ENCODE results near the gene TLK1. TPM values are rescaled to one million over a fixed set of nuclear protein-coding genes. Genes with fewer than 3 reads are reported as not detected.

Gene TLK1
- total RNA-seq, 2 donors from 2014 or later = 85.4 to 85.8 TPM

DNA sequence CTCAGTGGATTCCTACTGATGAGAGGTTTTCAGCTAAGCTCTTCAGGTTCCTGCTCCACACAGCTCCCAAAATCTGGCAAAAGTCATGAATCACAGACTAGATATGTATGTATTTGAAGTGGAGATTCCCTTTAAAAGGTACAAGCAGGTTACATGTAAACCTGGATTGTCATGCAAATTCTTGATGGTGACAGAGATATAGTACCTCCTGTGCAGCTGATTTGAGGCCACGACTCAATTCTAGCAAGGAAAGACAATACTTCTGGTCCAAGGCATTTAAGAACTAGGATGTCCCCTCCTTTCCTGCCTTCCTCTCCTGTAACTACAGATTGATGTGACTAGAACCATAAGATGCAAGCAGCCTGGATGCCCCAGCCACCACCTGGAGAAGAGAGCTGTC, 176.6 kb downstream of the TLK1 start:
- Histone ChIP-seq H3K4me1 (ENCODE audit: control insufficient read depth, insufficient read depth, low read length) (peaks cover 2% of the 10 kb centered on the region), H3K9ac (ENCODE audit: extremely low read depth, low read length, poor library complexity, severe bottlenecking) (no peak overlapping the region), H3K36me3 (ENCODE audit: control insufficient read depth, insufficient read depth, low read length) (peaks cover 31% of the 10 kb centered on the region), H3K27me3 (ENCODE audit: control insufficient read depth, insufficient read depth, low read length, poor library complexity, severe bottlenecking) (no peaks in the 10 kb centered on the region), H3K9me3 (ENCODE audit: control insufficient read depth, low read length) (peaks cover 7% of the 10 kb centered on the region), H3K27ac (ENCODE audit: low read depth, low read length) (no peak overlapping the region), H3K4me3 (ENCODE audit: low read length) (peak overlapping the region; percentile 35)
- Mint-ChIP-seq H3K4me1 (peaks cover 41% of the 10 kb centered on the region), H3K36me3 (ENCODE audit: low read depth) (peaks cover 46% of the 10 kb centered on the region), H3K4me3 (no peak overlapping the region), H3K27ac (peak overlapping the region; percentile 79), H3K27me3 (ENCODE audit: insufficient read depth) (no peaks in the 10 kb centered on the region), H3K9me3 (peaks cover 23% of the 10 kb centered on the region)
- 45% methylated on average over 1 of the region's 1 CpG for WGBS, 2 experiments (ENCODE audit: insufficient coverage in 1 of 2, insufficient read length in 1 of 2)
- DNase-seq = no peak
- TF ChIP-seq, protein P1, sequence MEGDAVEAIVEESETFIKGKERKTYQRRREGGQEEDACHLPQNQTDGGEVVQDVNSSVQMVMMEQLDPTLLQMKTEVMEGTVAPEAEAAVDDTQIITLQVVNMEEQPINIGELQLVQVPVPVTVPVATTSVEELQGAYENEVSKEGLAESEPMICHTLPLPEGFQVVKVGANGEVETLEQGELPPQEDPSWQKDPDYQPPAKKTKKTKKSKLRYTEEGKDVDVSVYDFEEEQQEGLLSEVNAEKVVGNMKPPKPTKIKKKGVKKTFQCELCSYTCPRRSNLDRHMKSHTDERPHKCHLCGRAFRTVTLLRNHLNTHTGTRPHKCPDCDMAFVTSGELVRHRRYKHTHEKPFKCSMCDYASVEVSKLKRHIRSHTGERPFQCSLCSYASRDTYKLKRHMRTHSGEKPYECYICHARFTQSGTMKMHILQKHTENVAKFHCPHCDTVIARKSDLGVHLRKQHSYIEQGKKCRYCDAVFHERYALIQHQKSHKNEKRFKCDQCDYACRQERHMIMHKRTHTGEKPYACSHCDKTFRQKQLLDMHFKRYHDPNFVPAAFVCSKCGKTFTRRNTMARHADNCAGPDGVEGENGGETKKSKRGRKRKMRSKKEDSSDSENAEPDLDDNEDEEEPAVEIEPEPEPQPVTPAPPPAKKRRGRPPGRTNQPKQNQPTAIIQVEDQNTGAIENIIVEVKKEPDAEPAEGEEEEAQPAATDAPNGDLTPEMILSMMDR (conservative IDR thresholded peaks at IDR 0.05) = no peak

DNA sequence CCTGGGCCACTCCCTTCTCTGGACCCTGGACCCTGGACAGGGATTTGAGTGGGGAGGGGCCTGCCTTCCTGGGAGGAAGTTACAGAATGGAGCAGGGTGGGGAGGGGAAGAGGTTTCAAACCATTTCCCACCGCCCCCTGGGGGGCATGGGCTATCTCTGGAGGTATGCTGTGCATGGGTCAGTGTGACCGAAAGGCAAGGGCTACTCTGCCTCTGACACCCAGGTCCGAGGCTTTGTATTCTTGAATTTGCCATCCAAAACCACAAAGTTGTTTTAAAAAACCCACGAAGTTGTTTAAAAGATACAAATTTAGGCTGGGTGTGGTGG, 184.8 kb downstream of the TLK1 start:
- no peaks in the 10 kb centered on the region for H3K27me3 Mint-ChIP-seq (ENCODE audit: insufficient read depth)
- Histone ChIP-seq H3K36me3 (ENCODE audit: control insufficient read depth, insufficient read depth, low read length) (no peaks in the 10 kb centered on the region), H3K27ac (ENCODE audit: low read depth, low read length) (no peak overlapping the region), H3K9ac (ENCODE audit: extremely low read depth, low read length, poor library complexity, severe bottlenecking) (no peak overlapping the region), H3K4me3 (ENCODE audit: low read length) (no peak overlapping the region), H3K4me1 (ENCODE audit: control insufficient read depth, insufficient read depth, low read length) (peaks cover 5% of the 10 kb centered on the region), H3K9me3 (ENCODE audit: control insufficient read depth, low read length) (no peaks in the 10 kb centered on the region), H3K27me3 (ENCODE audit: control insufficient read depth, insufficient read depth, low read length, poor library complexity, severe bottlenecking) (no peaks in the 10 kb centered on the region)
- H3K4me3 Mint-ChIP-seq = no peak overlapping the region
- TF ChIP-seq, protein P1 (conservative IDR thresholded peaks at IDR 0.05) = no peak
- WGBS, 2 experiments (ENCODE audit: insufficient coverage in 1 of 2, insufficient read length in 1 of 2) = 93 to 95% methylated on average over 3 to 4 of the region's 4 CpGs
- H3K9me3 Mint-ChIP-seq = no peaks in the 10 kb centered on the region
- DNase-seq = no peak
- peaks cover 60% of the 10 kb centered on the region for H3K4me1 Mint-ChIP-seq
- H3K36me3 Mint-ChIP-seq (ENCODE audit: low read depth) = peaks cover 2% of the 10 kb centered on the region
- H3K27ac Mint-ChIP-seq = no peak overlapping the region

DNA sequence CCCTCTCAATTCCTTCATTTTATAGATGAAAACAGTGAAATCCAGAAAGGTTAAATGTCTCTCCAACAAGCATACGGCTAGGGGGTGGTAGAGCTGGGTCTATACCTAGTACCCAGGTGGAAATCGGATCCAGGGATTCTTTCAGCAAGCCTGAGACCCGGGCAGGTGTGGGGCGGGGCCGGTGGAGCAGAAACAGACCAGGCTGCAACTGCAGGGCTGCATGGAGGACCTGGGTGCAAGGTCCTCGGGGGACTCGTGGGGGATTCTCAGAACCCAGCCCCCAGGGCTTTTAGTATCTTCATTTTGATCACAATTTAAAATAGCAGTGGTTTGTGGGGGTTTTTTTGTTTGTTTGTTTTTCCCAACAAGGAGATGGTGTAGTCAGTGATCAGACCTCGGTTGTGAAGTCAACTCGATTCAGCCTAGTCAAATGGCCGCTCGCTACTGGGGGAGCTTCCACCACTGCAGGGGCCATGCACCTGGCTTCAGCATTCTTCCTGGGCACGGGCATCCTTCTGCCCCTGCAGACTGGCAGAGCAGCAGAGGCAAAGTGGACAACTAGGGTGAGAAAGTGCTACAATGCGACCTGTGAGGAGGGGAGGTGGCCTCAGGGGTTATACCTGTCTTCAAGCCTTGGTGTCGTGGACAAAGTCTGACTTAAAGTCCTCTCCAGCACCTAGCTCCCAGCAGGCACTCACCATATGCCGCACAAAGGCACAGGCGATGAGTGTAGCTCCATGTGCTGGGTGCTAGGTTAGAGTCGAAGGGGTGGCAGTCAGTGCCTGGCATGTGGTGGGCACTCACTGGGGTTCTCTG, 185.4 kb downstream of the TLK1 start:
- H3K9ac ChIP-seq (ENCODE audit: extremely low read depth, low read length, poor library complexity, severe bottlenecking) = no peak overlapping the region
- 92 to 93% methylated on average over 11 to 17 of the region's 17 CpGs for WGBS, 2 experiments (ENCODE audit: insufficient coverage in 1 of 2, insufficient read length in 1 of 2)
- Mint-ChIP-seq H3K27me3 (ENCODE audit: insufficient read depth) (no peaks in the 10 kb centered on the region), H3K9me3 (no peaks in the 10 kb centered on the region), H3K36me3 (ENCODE audit: low read depth) (peaks cover 2% of the 10 kb centered on the region), H3K27ac (no peak overlapping the region), H3K4me1 (peaks cover 56% of the 10 kb centered on the region), H3K4me3 (no peak overlapping the region)
- H3K27me3 ChIP-seq (ENCODE audit: control insufficient read depth, insufficient read depth, low read length, poor library complexity, severe bottlenecking) = no peaks in the 10 kb centered on the region
- peaks cover 5% of the 10 kb centered on the region for H3K4me1 ChIP-seq (ENCODE audit: control insufficient read depth, insufficient read depth, low read length)
- no peak overlapping the region for H3K4me3 ChIP-seq (ENCODE audit: low read length)
- no peak overlapping the region for H3K27ac ChIP-seq (ENCODE audit: low read depth, low read length)
- H3K9me3 ChIP-seq (ENCODE audit: control insufficient read depth, low read length) = no peaks in the 10 kb centered on the region
- no peak for DNase-seq
- H3K36me3 ChIP-seq (ENCODE audit: control insufficient read depth, insufficient read depth, low read length) = no peaks in the 10 kb centered on the region
- TF ChIP-seq, protein P1 (conservative IDR thresholded peaks at IDR 0.05) = no peak

All from endodermal cell (in vitro differentiated cells).